IMR-90 (cell line): ENCODE measurements around the gene C1QL1. TPM values are rescaled to one million over a fixed set of nuclear protein-coding genes. Genes with fewer than 3 reads are reported as not detected.

Experiments used
- ATAC-seq: fragments of 200-7000 bp; cut with Tn5 transposase; 2 replicates; pipeline ENCODE4 v1.9.1; 2020; ENCODE audit warnings: low read depth, mild to moderate bottlenecking, moderate library complexity
- BruUV-seq: library from RNA; stranded (reverse); fragments of 400-500 nt; replicated peaks from 2 replicates; lab custom pipeline; 2021; lab: Mats Ljungman, UMichigan
- CTCF ChIA-PET: fragments of 300-600 bp; formaldehyde crosslinking; extraction: SDS; loops from one replicate; lab custom pipeline; 2021; ENCODE audit warnings: antibody characterized with exemption; lab: Yijun Ruan, JAX
- POLR2A ChIA-PET: fragments of 300-600 bp; sonication (Branson Sonifier 250); formaldehyde crosslinking; loops from one replicate; lab custom pipeline; 2022; ENCODE audit warnings: antibody characterized with exemption; ENCODE audit not compliant: unreplicated experiment; lab: Charles Lee
- DNase-seq: peaks from one replicate; pipeline ENCODE4 v3.0.0; 2013
- H2AFZ ChIP-seq: replicated peaks from 2 replicates; pipeline ENCODE3; 2013; ENCODE audit warnings: low read length, mild to moderate bottlenecking; ENCODE audit not compliant: poor library complexity
- H2AK5ac ChIP-seq: 2 replicates; pipeline ENCODE4 v1.6.1; 2013; ENCODE audit warnings: low read depth, low read length, inconsistent platforms
- H2AK9ac ChIP-seq: replicated peaks from 2 replicates; pipeline ENCODE3; 2013; ENCODE audit warnings: mild to moderate bottlenecking, low read depth, low read length, moderate library complexity; ENCODE audit not compliant: poor library complexity
- H2BK120ac ChIP-seq: 2 replicates; pipeline ENCODE4 v1.6.1; 2013; ENCODE audit warnings: low read depth, low read length, inconsistent platforms
- H2BK15ac ChIP-seq: 3 replicates; pipeline ENCODE4 v1.6.1; 2013; ENCODE audit warnings: low read depth, low read length, inconsistent platforms
- H2BK20ac ChIP-seq: 2 replicates; pipeline ENCODE4 v1.6.1; 2013; ENCODE audit warnings: low read depth, mild to moderate bottlenecking, inconsistent platforms, low read length, moderate library complexity
- H2BK5ac ChIP-seq: 2 replicates; pipeline ENCODE4 v1.6.1; 2013; ENCODE audit warnings: mild to moderate bottlenecking, low read depth, low read length, inconsistent platforms; ENCODE audit not compliant: poor library complexity, severe bottlenecking
- H3K14ac ChIP-seq: replicated peaks from 2 replicates; pipeline ENCODE4 v1.6.1; 2013; ENCODE audit warnings: low read depth, low read length, inconsistent platforms
- H3K18ac ChIP-seq: 2 replicates; pipeline ENCODE4 v1.6.1; 2013; ENCODE audit warnings: low read depth, low read length, control low read depth
- H3K23ac ChIP-seq: 2 replicates; pipeline ENCODE4 v1.6.1; 2013; ENCODE audit warnings: low read depth, low read length, inconsistent platforms
- H3K27ac ChIP-seq: 2 replicates; pipeline ENCODE4 v1.5.1; 2013; ENCODE audit warnings: mild to moderate bottlenecking, control low read depth, low read length; ENCODE audit not compliant: insufficient read depth
- H3K27me3 ChIP-seq: 2 replicates; pipeline ENCODE4 v1.6.1; 2013; ENCODE audit warnings: low read length; ENCODE audit not compliant: control insufficient read depth, insufficient read depth
- H3K36me3 ChIP-seq: 2 replicates; pipeline ENCODE4 v1.6.1; 2013; ENCODE audit warnings: low read length, mixed read lengths; ENCODE audit not compliant: control insufficient read depth, insufficient read depth
- H3K4ac ChIP-seq: 2 replicates; pipeline ENCODE4 v1.6.1; 2013; ENCODE audit warnings: low read depth, low read length, inconsistent platforms
- H3K4me1 ChIP-seq: 2 replicates; pipeline ENCODE4 v1.6.1; 2013; ENCODE audit warnings: low read length, mixed read lengths; ENCODE audit not compliant: control insufficient read depth, insufficient read depth
- H3K4me2 ChIP-seq: 2 replicates; pipeline ENCODE4 v1.6.1; 2013; ENCODE audit warnings: low read depth, mild to moderate bottlenecking, control low read depth, low read length, moderate library complexity
- H3K4me3 ChIP-seq: 2 replicates; pipeline ENCODE4 v1.5.1; 2013; ENCODE audit warnings: low read depth, mild to moderate bottlenecking, control low read depth, low read length, moderate library complexity; ENCODE audit not compliant: insufficient read depth
- H3K56ac ChIP-seq: 2 replicates; pipeline ENCODE4 v1.6.1; 2013; ENCODE audit warnings: low read length, inconsistent platforms; ENCODE audit not compliant: insufficient read depth; ENCODE audit errors: extremely low read depth
- H3K79me1 ChIP-seq, 2 experiments: 2 replicates each; pipeline ENCODE4 v1.6.1; 2013; ENCODE audit warnings: low read length in 2 of 2, inconsistent platforms in 1 of 2, low read depth in 1 of 2
- H3K9ac ChIP-seq: 2 replicates; pipeline ENCODE4 v1.6.1; 2013; ENCODE audit warnings: low read depth, low read length, control low read depth
- H3K9me1 ChIP-seq: 2 replicates; pipeline ENCODE4 v1.6.1; 2013; ENCODE audit warnings: low read length, inconsistent platforms; ENCODE audit not compliant: insufficient read depth
- H3K9me3 ChIP-seq: 2 replicates; pipeline ENCODE4 v1.6.1; 2013; ENCODE audit warnings: low read length; ENCODE audit not compliant: control insufficient read depth, insufficient read depth
- H4K20me1 ChIP-seq: 2 replicates; pipeline ENCODE4 v1.6.1; 2013; ENCODE audit warnings: low read length, inconsistent platforms; ENCODE audit not compliant: insufficient read depth
- H4K5ac ChIP-seq: 2 replicates; pipeline ENCODE4 v1.6.1; 2013; ENCODE audit warnings: mild to moderate bottlenecking, low read depth, low read length, control low read depth
- H4K8ac ChIP-seq, 2 experiments: 2 replicates each; pipeline ENCODE4 v1.6.1; 2013; ENCODE audit warnings: low read depth in 2 of 2, low read length in 2 of 2, control low read depth in 1 of 2, inconsistent platforms in 1 of 2
- H4K91ac ChIP-seq: 2 replicates; pipeline ENCODE4 v1.6.1; 2013; ENCODE audit warnings: low read depth, low read length, inconsistent platforms; ENCODE audit not compliant: insufficient read depth
- CEBPB ChIP-seq: IDR thresholded peaks from 2 replicates; pipeline ENCODE4 v1.6.1; 2012; ENCODE audit warnings: low read depth, low read length, improper control_type of control experiment
- FOS ChIP-seq: fragments of 150-350 bp; IDR thresholded peaks from 2 replicates; pipeline ENCODE4 v1.6.1; 2016; ENCODE audit warnings: low read depth, low read length
- whole genome bisulfite sequencing, 2 experiments: methylation state at CpG; one replicate each; pipeline versions ENCODE4 v1.1.5 to v1.1.7; 2013; ENCODE audit warnings: missing lambda C conversion rate in 2 of 2; ENCODE audit not compliant: insufficient read length in 1 of 2; ENCODE audit errors: extremely low coverage in 2 of 2; 5-methylcytosine and 5-hydroxymethylcytosine counted together
- dilution Hi-C: fragments of 300-500 bp; cut with HindIII; formaldehyde crosslinking; loops from one replicate; pipeline ENCODE4 v1.14.3; 2018; ENCODE audit warnings: low sequenced_read_pairs; ENCODE audit not compliant: unreplicated experiment
- in situ Hi-C: fragments of 300-500 bp; cut with MboI; formaldehyde crosslinking; loops from 3 replicates; pipeline ENCODE4 v1.14.3; 2019; ENCODE audit warnings: low sequenced_read_pairs, inconsistent platforms, mixed read lengths
- intact Hi-C: fragments of 100-400 bp; cut with micrococcal nuclease; formaldehyde crosslinking; loops from 2 replicates; pipeline ENCODE4 v1.10.0; 2022
- polyA plus RNA-seq, 3 experiments: library from polyadenylated mRNA; depleted of rRNA; stranded (reverse); fragments of >200 nt; gene quantifications; 2 replicates each; pipeline ENCODE4 v1.2.3, GENCODE V29; 2012; ENCODE audit warnings: low replicate concordance in 1 of 3
- total RNA-seq: library from RNA; depleted of rRNA; stranded (reverse); fragments of >200 nt; gene quantifications from 2 replicates; pipeline ENCODE4 v1.2.3, GENCODE V29; 2012
- TF ChIP-seq, protein P1 (sequence below): fragments of 150-350 bp; IDR thresholded peaks from 2 replicates; pipeline ENCODE4 v1.6.1; 2017; ENCODE audit warnings: mild to moderate bottlenecking, antibody characterized with exemption, low read length, low read depth

The C1QL1 gene
- total and polyA plus RNA-seq, 2 of the 4 experiments (the other 2 are of a cell fraction): 0.18 to 0.84 TPM

- Histone ChIP-seq H3K36me3 (no peaks in the 10 kb centered on the region), H2BK15ac (no peak overlapping the region; the same call in 2 of the 3 replicates), H2BK5ac (no peak overlapping the region), H3K4me2 (peak overlapping the region; percentile 75), H4K20me1 (no peaks in the 10 kb centered on the region; the same call in 1 of the 2 replicates), H3K27ac (no peak overlapping the region), H2AFZ (peak overlapping the region; percentile 90), H3K27me3 (peaks cover 41% of the 10 kb centered on the region), H4K5ac (no peak overlapping the region), H4K8ac (peak overlapping the region in 1 of 2 experiments; percentile 13; a peak in 1 of 4 replicates), H2AK5ac (no peak overlapping the region), H3K4ac (no peak overlapping the region), H3K56ac (no peak overlapping the region), H3K23ac (no peak overlapping the region), H3K4me1 (peaks cover 11% of the 10 kb centered on the region), H3K4me3 (peak overlapping the region; percentile 61), H2BK20ac (no peak overlapping the region), H3K9me3 (no peaks in the 10 kb centered on the region), H3K18ac (no peak overlapping the region), H3K9me1 (peaks cover 4% of the 10 kb centered on the region), H3K14ac (no peak overlapping the region), H3K79me1 (no peaks in the 10 kb centered on the region), H2AK9ac (no peak overlapping the region), H2BK120ac (no peak overlapping the region), H4K91ac (no peak overlapping the region), H3K9ac (peak overlapping the region; percentile 35; the same call in 1 of the 2 replicates)
- intact Hi-C loops: no loop called here
- WGBS, 2 experiments: 1% methylated on average over 29 of the region's 55 CpGs; no CpG with 5 or more reads in 1 of the 2 experiments
- ATAC-seq (no peak), DNase-seq (no peak)
- in situ Hi-C loops: no loop called here
- no TSS peak for BruUV-seq
- TF ChIP-seq FOS: no peak
- TF ChIP-seq, protein P1, sequence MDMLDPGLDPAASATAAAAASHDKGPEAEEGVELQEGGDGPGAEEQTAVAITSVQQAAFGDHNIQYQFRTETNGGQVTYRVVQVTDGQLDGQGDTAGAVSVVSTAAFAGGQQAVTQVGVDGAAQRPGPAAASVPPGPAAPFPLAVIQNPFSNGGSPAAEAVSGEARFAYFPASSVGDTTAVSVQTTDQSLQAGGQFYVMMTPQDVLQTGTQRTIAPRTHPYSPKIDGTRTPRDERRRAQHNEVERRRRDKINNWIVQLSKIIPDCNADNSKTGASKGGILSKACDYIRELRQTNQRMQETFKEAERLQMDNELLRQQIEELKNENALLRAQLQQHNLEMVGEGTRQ: no peak
- TF ChIP-seq CEBPB: no peak
- POLR2A ChIA-PET: no interaction called here
- CTCF ChIA-PET: interaction anchor here (0.6 kb wide), 1 partner anchor 178 kb away, joined by 3 read pairs; the partner anchor contains the start of gene HEXIM1
- dilution Hi-C loops: no loop called here
Observed at GRCh38 chr17:44970136-44970741, 2.1 kb upstream of the C1QL1 start.
